ENCODE data around the gene PPARA. TPM values are rescaled to one million over a fixed set of nuclear protein-coding genes. Genes with fewer than 3 reads are reported as not detected.

PPARA gene
- total and polyA plus RNA-seq, 2 experiments from 2014 or later, result 4.7 to 12.6 TPM

GRCh38 chr22:46115388-46115678 is 35.0 kb upstream of the PPARA start:
- H3K27me3 ChIP-seq (ENCODE audit: insufficient read depth), result no peaks in the 10 kb centered on the region
- no peaks in the 10 kb centered on the region for H3K79me2 ChIP-seq (replicated peaks; ENCODE audit: insufficient read depth)
- Mint-ChIP-seq H3K4me1 (no peaks in the 10 kb centered on the region; the same call in 2 of the 3 replicates), H3K36me3 (ENCODE audit: low read depth) (no peaks in the 10 kb centered on the region), H3K9me3 (no peaks in the 10 kb centered on the region), H3K27ac (no peak overlapping the region), H3K4me3 (no peak overlapping the region), H3K27me3 (ENCODE audit: insufficient read depth, low read depth, poor library complexity) (peaks cover 7% of the 10 kb centered on the region)
- H3K36me3 ChIP-seq (ENCODE audit: insufficient read depth), result no peaks in the 10 kb centered on the region
- H3F3A ChIP-seq (replicated peaks; ENCODE audit: low read depth), result no peaks in the 10 kb centered on the region
- H3K4me1 ChIP-seq (ENCODE audit: insufficient read depth), result no peaks in the 10 kb centered on the region
- no peak overlapping the region for H3K27ac ChIP-seq (ENCODE audit: low read depth)
- no peak for TF ChIP-seq POLR2AphosphoS5 (IDR thresholded peaks at IDR 0.05; ENCODE audit: low read depth)
- TF ChIP-seq JUNB (IDR thresholded peaks at IDR 0.05; ENCODE audit: unreplicated experiment), result no peak
- TF ChIP-seq STAT1 (IDR thresholded peaks at IDR 0.05; ENCODE audit: unreplicated experiment), result no peak
- TF ChIP-seq EZH2 (IDR thresholded peaks at IDR 0.05; ENCODE audit: low read depth, unreplicated experiment), result no peak
- no peak for TF ChIP-seq NANOG (IDR thresholded peaks at IDR 0.05; ENCODE audit: borderline replicate concordance)
- no peak for TF ChIP-seq ZNF114 (CRISPR knock-in tag; IDR thresholded peaks at IDR 0.05)
- no peak for TF ChIP-seq ETS1 (IDR thresholded peaks at IDR 0.05)
- no peak for TF ChIP-seq CTCF (conservative IDR thresholded peaks at IDR 0.05; ENCODE audit: low read depth in 2 of 2)
- no peak for TF ChIP-seq ZNF462 (CRISPR knock-in tag; IDR thresholded peaks at IDR 0.05)
- TF ChIP-seq ZNF331 (CRISPR knock-in tag; IDR thresholded peaks at IDR 0.05; ENCODE audit: low read depth), result no peak
- no peak for TF ChIP-seq CREB1 (CRISPR knock-in tag; IDR thresholded peaks at IDR 0.05; ENCODE audit: low read depth)
- H4K20me1 ChIP-seq (replicated peaks; ENCODE audit: insufficient read depth), result no peaks in the 10 kb centered on the region
- H2AFZ ChIP-seq, result no peak overlapping the region
- DNase-seq (ENCODE audit: low spot score), result no peak
- ATAC-seq, result no peak
- no peak overlapping the region for H3K4me2 ChIP-seq
- no peak overlapping the region for H3K4me3 ChIP-seq
- no peaks in the 10 kb centered on the region for H3K9me2 ChIP-seq (ENCODE audit: insufficient read depth)

Data from GM23338 (cell line).